ENCODE data around the gene PTPRA.
"Not testable (repeated sequence)": the region's sequence is repeated elsewhere in the genome, so short reads cannot be mapped to it uniquely, and the experiment has no call there.

The PTPRA gene, protein sequence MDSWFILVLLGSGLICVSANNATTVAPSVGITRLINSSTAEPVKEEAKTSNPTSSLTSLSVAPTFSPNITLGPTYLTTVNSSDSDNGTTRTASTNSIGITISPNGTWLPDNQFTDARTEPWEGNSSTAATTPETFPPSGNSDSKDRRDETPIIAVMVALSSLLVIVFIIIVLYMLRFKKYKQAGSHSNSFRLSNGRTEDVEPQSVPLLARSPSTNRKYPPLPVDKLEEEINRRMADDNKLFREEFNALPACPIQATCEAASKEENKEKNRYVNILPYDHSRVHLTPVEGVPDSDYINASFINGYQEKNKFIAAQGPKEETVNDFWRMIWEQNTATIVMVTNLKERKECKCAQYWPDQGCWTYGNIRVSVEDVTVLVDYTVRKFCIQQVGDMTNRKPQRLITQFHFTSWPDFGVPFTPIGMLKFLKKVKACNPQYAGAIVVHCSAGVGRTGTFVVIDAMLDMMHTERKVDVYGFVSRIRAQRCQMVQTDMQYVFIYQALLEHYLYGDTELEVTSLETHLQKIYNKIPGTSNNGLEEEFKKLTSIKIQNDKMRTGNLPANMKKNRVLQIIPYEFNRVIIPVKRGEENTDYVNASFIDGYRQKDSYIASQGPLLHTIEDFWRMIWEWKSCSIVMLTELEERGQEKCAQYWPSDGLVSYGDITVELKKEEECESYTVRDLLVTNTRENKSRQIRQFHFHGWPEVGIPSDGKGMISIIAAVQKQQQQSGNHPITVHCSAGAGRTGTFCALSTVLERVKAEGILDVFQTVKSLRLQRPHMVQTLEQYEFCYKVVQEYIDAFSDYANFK

DNA sequence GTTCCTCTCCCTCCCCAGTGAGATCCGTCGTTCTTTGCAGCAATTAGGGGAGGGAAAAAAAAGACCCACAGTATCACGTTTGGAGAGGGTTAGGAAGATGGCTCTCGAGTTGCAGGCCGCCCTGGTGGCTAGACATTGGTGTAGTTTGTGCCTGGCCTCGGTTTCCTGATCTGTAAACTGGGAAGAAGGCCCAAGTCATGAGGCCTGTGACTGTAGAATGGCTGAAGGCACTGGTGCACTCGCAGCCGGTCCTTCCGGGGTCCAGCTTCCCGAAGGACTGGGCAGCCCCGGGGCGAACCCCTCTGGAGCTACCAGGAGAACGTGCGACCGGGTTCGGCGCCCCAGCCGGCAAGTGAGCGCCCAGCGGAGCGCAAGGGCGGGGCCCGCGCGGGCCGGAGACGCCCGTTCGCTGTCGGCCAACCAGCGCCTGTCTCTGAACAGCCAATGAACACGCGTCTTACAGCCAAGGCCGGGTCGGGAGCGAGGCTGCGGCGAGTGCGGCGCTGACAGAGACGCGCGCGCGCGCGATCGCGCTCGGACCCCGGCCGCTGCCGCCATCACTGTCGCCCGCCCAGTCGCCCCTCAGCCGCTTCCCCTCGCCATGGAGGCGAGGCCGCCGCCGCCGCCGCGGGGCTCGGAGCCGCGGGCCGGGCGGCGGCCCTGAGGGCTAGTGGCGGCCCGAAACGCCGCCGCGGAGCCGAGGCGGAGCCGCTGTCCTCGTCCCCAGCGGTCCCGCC is at the start of gene PTPRA:
Gene PTPRA, plus strand, starts transcription at position 472 of the 737 bp plus-strand sequence. CDS start 90,797 bp downstream, outside the sequence.
- peak; percentile 91 for DNase-seq (ENCODE audit: low spot score)

DNA sequence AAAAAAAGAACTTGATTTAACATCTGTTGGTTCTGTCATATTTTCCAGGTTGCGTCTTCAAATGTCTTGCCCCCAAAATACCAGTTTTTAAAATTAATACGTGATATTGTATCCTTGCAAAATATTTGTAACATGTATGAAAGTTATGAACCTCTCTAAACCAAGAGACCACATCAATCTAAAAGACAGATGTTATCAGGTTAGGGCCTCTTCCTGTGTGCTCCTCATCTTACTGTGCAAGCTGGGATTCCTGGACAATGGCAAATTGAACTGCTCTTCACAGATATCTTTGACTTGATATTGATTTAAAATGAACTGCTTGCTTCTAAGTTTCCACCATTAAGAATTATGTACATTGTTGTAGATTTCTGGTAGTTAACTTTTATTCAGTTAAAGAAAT is 47.5 kb upstream of the PTPRA start:
- no peak for DNase-seq (ENCODE audit: low spot score)

DNA sequence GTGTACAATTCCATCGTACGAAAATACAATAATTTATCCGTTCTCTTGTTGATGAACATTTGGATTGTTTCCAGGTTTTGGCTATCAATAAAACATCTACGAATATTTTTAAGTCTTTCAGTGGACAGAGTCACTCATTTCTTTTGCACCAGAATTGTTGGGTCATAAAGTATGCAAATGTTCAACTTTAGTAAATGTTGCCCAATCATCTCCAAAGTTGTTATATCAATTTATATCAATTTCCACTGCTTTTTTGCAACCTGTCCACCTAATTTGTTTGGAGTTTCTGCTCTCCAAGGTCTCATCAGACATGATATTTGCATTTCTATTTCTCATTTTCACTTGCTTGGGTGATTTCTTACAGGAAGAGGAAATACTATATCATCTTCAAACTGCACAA is 46.6 kb upstream of the PTPRA start:
- no peak for DNase-seq (ENCODE audit: low spot score)

DNA sequence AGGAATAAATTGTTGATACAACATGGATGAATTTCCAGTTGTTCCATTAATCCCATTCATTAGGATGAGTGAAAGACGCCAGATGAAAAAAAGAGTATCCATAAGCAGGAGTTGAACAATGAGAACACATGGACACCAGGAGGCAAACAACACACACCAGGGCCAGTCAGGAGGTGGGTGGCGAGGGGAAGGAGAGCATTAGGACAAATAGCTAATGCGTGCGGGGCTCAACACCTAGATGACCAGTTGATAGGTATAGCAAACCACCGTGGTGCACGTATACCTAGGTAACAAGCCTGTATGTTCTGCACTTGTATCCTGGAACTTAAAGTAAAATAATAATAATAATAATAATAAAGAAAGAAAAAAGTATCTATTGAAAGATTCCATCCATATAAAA is 43.9 kb upstream of the PTPRA start:
- DNase-seq (ENCODE audit: low spot score) = no peak

DNA sequence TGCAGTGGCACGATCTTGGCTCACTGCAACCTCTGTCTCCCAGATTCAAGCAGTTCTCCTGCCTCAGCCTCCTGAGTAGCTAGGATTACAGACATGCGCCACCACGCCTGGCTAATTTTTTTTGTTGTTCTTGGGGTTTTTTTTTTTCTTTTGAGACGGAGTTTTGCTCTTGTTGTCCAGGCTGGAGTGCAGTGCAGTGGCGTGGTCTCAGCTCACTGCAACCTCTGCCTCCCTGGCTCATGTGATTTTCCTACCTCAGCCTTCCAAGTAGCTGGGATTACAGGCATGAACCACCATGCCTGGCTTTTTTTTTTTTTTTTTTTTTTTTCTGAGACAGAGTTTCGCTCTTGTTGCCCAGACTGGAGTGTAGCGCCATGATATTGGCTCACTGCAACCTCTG is 42.1 kb upstream of the PTPRA start:
- DNase-seq (ENCODE audit: low spot score) = not testable (repeated sequence)

DNA sequence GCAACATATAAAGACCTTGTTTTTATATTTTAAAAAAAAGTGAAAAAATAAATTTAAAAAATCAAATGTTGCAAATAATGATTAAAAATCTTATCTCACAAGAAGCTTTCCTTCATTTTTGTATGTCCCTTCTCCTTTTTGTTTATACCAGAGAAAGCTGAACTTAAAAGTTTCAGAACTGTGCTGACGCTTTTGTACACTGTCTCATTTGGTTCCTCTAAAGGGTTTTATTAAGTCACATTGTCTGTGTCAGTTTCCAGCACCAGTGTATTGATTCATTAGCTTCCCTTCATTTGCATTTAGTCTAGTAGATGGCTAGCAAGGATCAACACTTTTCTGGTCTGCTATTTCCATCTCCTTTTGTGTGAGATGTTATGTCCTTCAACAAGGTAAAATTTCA is 39.5 kb upstream of the PTPRA start:
- DNase-seq (ENCODE audit: low spot score) = no peak

DNA sequence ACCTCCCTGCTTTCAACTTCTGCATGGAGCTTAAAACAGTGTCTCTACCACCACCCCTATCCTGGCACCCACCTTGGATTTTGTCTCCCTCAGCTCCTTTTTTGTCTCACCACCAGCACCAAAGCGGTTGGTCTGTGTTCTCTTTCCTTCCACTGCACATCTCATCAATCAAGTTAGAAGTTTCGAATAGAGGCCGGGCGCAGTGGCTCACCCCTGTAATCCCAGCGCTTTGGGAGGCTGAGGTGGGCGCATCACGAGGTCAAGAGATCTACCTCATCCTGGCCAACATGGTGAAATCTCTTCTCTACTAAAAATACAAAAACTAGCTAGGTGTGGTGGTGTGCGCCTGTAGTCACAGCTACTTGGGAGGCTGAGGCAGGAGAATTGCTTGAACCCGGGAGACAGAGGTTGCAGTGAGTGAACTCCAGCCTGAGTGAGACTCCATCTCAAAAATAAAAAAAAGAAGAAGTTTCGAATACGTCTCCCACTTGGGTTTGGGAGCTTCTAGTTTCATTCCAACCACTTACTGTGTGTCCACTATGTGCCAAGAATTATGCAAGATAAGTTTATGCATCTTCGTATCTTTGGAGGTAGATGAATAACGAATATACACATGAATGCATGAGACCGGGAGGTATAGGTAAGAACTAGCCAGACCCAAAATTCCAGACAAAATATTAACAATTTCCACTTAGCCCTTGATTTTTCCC is 38.7 kb upstream of the PTPRA start:
- DNase-seq (ENCODE audit: low spot score) = no peak

DNA sequence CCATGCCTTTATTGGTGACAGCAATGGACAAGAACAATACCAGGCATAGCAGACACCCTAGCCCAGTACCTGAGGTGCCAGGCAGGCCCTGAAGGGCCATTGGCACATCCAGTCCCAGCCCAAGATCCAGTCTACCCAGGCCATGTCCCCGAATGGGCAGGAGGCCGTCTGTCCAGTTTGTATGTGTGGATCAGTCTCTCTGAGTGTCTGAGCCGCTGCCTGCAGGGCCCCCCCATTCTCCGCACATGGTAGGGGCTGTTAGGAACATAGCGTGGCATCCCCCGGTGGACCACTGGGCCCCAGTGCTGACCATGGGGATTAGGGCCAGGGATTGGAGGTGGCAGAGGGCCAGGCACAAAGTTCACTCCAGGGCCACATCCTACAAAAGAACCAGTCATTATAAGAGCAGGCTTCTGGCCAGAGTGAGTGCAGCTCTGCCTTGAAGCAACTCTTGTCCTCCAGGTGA is 37.9 kb upstream of the PTPRA start:
- no peak for DNase-seq (ENCODE audit: low spot score)

DNA sequence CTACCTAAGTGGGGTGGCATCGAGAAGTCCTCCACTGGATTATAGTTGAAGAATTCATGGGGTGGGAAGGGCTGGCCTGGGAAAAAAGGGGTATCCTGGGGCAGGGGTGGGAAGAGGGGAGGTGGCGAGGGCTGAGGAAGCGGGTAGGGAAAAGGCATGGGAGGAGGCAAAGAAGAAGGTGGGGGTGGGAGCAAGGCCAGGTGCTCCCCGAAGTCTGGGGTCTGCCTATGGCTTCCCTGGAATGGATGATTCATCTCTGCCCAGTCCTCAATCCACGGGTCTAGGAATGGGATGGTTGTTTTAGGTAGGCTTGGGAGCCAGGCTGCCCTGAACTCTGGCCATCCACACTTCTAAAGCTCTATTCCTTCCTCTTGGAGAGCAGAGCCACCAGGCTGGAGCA is 37.2 kb upstream of the PTPRA start:
- DNase-seq (ENCODE audit: low spot score) = no peak

DNA sequence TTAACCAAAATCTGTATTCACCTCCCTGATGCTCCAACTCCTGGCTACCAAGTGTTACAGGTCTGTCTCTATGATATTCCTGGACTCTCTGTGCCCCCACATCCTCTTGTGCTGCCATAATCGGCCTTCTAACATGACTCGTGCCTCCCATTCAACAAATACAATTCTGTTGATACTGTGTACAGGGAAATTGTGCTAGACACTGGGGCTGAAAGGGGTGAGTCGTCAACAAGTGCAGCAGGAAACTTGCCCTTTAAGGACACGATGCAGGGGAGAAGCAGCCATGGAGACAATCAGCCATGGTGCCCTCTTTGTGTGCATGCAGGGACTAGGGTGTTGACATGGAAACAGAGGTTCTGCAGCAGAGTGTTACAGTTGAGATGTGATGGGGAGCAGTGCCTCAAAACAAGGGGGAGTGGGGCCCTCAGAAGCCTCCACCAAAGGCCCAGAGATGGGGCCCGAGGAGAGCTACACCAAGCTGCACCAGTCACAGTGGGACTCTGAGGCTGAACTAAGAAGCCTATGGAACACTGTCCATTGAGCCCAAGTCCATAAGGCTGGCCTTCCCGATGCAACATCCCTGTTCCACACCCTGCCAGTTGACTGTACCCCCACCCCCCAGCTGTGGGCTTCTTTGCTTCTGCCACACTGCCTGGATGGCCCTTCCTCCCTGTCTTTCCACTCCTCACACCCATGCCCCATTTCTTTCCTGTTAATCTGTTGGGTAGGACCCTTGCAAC is 35.9 kb upstream of the PTPRA start:
- DNase-seq (ENCODE audit: low spot score) = no peak

DNA sequence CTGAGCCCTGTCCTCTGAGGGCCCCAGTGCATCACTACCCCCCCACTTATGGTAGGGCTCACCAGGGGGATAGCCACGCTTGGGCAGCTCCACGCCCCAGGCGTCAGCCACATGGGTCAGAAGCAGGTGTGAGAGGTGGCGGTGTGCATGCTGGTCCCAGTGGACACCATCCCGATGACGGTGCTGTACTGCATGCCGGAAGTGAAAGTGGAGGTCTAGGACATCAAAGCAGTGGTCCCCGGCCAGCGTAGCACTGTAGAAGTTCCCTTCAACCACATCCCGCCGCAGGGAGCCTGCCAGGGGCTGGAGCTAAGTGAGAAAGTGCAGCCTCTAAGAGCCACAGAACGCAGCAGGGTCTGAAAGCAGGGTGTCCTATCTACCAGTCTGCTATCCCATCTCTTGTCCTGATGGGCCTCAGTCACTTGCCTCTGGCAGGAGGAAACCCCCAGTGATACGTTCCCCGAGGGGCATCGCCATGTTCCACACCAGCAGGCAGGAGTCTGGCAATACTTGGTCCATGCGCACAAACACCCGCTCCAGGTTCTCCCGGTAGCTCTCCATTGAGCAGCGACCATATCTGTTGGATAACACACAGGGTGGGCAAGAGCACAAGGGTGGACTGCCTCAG is 35.0 kb upstream of the PTPRA start:
- no peak for DNase-seq (ENCODE audit: low spot score)

DNA sequence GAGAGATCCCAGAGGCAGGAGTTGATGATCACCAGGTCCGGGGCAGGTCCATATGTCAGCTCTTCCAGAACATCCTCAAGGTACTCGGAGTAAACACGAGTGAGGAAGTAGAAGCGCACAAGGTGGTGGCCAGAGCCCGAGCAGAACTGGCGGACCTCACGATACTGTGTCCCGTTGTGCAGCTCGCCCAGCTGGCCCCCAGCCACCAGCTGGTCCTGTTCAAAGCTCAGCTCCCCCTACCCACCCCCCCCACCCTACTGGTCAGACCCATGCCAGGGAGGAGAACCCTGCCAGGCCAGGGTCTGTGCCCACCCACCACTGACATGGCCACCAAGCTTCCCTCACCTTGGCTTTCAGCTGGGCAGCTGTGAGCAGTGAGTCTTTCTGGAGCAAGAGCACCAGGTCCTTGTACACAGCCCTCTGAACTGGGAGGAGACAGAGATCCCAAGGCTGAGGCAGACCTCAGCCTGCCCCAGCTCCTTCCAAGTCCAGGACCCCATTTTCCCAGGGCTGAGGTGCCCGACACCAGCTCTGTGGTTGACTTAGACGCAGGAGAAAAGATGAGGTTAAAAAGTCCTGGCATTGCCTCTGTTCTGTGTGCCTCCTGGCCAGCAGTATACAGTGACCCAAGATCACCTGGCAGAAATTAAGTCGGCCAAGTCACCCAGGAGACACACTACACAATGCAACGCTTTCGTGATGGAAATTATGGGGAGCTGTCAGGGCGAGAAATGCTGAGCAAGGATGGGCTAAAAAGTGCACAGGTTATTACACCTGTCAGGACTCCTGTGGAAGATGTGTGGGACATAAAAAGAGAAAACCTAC is 34.2 kb upstream of the PTPRA start:
- no peak for DNase-seq (ENCODE audit: low spot score)

DNA sequence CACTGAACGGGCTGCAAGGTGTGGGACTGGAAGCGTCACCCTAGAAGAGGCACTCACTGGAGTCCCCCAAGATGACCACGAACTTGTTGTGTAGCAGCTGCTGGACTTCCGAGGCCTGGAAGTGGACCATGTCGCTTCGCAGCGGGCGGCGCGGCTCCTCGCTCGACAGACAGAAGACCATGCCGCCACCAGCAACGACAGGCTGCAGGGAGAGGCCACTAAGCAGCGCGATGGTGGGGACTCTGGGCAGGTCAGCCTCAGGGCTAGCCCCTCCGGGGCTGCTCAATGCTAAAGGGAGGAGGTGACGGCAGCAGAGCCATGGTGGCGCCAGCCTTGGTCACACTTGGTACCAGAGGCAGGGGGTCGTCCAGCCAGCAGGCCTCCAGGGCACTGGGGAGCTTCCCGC is 33.5 kb upstream of the PTPRA start:
- DNase-seq (ENCODE audit: low spot score) = no peak

DNA sequence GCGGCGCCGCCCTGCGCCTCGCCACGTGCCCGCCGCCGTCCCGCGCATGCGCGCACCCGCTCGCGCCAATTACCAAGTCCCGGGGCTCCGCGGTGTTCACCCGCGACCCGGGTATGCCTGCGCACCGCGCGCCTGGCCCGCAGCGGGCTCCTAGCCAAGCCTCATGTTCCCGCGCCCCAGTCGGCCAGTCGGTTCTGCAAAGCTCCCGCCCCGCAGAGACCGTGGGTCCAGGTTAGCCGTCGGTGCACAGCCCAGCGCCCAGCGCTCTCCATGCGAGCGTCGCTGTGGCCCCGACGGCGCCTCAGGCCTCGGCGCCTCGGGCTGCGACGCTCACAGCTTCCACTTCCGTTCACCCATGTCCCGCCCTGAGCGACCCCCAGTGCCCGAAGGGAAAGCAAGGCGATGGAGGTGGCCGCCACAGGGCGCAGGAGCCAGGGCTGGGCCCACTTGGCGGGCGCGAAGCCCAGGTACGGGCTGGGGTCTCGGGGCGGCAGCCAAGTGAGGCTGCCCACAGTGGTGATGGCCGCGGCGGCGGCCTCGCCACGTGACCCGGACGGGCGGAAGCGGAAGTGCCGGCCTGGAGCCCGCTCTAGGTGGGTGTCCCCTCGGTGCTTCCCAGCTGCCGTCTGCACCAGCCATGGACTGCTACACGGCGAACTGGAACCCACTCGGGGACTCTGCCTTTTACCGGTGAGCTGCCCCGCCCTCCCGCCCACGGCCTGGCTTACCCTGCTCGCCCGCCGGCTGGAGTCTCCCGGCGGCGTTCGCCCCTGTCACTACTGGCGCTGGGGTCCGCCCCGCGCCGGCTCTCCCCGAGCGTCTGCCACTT is 32.9 kb upstream of the PTPRA start, which contains the start of the genes PCED1A and VPS16:
Gene PCED1A, minus strand, starts transcription at position 518 of the 829 bp plus-strand sequence. CDS start 743 bp downstream, outside the sequence.
Gene VPS16, plus strand, starts transcription at position 608 of the 829 bp plus-strand sequence. Its CDS starts 30 bp downstream, at position 638.
- peak; percentile 71 for DNase-seq (ENCODE audit: low spot score)

DNA sequence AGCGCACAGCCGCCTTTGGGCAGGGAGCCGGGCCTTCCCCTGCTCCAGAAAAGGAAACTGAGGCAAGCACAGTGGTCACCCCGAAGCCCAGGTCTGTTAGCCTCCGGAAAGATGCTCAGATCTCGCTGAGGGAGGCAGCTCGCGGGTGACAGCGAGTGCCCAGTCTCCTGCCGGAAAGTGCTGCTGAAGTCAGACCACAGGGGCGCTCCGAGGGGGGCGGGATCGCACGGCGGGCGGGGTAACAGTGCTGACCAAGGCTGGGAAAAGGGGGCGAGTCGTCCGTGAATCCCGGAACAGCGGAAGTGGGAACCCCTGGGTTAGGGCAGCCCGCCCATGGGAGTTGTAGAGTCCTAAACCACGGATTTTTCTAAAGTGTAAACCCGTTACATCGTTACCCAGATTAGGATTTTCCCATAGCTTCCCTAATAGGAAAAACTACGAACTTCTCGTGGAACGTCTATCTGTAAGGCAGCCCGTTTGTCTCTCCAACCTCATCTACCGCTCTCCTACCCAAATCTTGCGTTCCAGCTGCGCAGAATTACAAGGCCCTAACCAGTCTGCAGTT is 32.2 kb upstream of the PTPRA start:
- no peak for DNase-seq (ENCODE audit: low spot score)

DNA sequence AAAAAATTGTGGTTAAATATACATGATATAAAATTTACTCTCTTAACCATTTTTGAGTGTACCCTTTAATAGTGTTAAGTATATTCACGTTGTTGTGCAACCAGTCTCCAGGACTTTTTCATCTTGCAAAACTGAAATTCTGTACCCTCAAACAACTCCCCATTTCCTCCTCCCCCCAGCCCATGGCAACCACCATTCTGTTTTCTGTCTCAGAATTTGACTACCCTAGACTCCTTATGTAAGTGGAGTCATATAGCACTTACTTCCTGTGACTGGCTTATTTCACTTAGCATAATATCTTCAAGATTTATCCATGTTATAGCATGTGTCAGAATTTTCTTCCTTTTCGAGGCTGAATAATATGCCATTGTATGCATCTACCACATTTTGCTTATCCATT is 27.7 kb upstream of the PTPRA start:
- no peak for DNase-seq (ENCODE audit: low spot score)

DNA sequence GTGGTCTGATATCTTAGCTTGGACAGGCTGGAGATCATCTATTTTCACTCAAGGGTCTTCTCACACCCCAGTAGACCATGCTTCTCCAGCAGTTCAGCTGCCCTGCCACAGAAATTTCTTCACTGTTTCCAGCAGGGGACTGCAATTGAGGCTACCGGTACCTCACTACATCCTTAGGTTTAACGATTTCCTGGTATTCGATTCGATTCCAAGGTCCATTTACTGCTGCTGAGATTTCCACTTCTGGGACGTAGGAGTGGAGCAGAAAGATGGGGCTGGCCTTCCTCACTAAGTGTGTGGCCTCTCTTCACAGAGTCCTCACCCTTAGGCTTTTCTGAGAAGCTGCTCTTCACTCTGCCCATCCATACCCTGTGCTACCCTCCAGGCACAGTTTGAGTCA is 26.6 kb upstream of the PTPRA start:
- DNase-seq (ENCODE audit: low spot score) = no peak

DNA sequence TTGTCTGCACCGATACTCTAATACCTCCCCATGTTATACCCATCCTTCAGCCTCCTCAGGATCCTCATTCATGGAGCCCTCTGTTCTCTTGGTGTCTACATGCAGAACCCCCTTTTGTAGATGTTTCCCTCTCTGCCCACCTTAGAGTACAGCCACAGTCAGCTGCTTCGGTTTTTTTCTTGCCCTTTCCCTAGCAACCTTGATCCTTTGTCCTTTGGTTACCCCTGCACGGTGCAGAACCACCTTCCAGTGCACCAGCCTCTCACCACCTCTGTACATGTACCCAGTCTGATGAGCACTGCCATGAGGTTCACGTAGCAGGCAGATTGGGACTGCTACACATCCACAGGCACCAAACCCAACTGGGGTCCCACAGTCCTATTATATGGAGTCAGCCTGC is 25.5 kb upstream of the PTPRA start:
- no peak for DNase-seq (ENCODE audit: low spot score)

Measured in hematopoietic multipotent progenitor cell treated with erythropoietin and hydrocortisone succinate and interleukin-3 and kit ligand, for 17 days (in vitro differentiated cells).